Endothelial cell of umbilical vein (primary cell): Measurements from ENCODE around the gene TRABD2A. TPM values are rescaled to one million over a fixed set of nuclear protein-coding genes. Genes with fewer than 3 reads are reported as not detected.
"Not testable (repeated sequence)": the region's sequence is repeated elsewhere in the genome, so short reads cannot be mapped to it uniquely, and the experiment has no call there.

Experiments
- BruUV-seq: library from RNA; stranded (reverse); fragments of 400-500 nt; replicated peaks from 2 replicates; lab custom pipeline; 2021; lab: Mats Ljungman, UMichigan
- CTCF ChIA-PET: fragments of 300-600, 350-600 bp; sonication (Branson Sonifier 250); formaldehyde crosslinking; loops from one replicate; lab custom pipeline; 2021; ENCODE audit warnings: antibody characterized with exemption, inconsistent platforms; lab: Charles Lee
- POLR2A ChIA-PET: fragments of 300-600, 350-600 bp; sonication (Branson Sonifier 250); formaldehyde crosslinking; loops from one replicate; lab custom pipeline; 2021; ENCODE audit warnings: antibody characterized with exemption, inconsistent platforms; lab: Charles Lee
- DNase-seq: peaks from one replicate; pipeline ENCODE4 v3.0.0-alpha.2; 2011; ENCODE audit warnings: low read depth, low spot score
- FAIRE-seq: peaks from 2 replicates; lab custom pipeline; 2011; peaks lifted over from hg19 to GRCh38; lab: Jason Lieb, UNC
- H2AFZ ChIP-seq: 2 replicates; pipeline ENCODE4 v1.6.0; 2012; ENCODE audit warnings: low read depth, low read length, control low read depth, inconsistent platforms
- H3K27ac ChIP-seq: 2 replicates; pipeline ENCODE4 v1.5.1; 2011; ENCODE audit warnings: low read depth, mild to moderate bottlenecking, control low read depth, low read length, moderate library complexity; ENCODE audit not compliant: insufficient read depth
- H3K27me3 ChIP-seq, 2 experiments: 2 replicates each; pipeline versions ENCODE4 v1.6.0 to v1.6.1; 2011; ENCODE audit warnings: low read length in 2 of 2, mixed read lengths in 1 of 2; ENCODE audit not compliant: control insufficient read depth in 2 of 2, insufficient read depth in 2 of 2
- H3K36me3 ChIP-seq, 2 experiments: 2 replicates in 1 of 2; 3 replicates in 1 of 2; pipeline ENCODE4 v1.5.1; 2011; ENCODE audit warnings: low read length in 2 of 2, mild to moderate bottlenecking in 1 of 2, moderate library complexity in 1 of 2; ENCODE audit not compliant: control insufficient read depth in 2 of 2, insufficient read depth in 2 of 2; ENCODE audit errors: extremely low read depth in 1 of 2
- H3K4me1 ChIP-seq: 3 replicates; pipeline ENCODE4 v1.5.1; 2011; ENCODE audit warnings: mild to moderate bottlenecking, low read length; ENCODE audit not compliant: control insufficient read depth, insufficient read depth; ENCODE audit errors: extremely low read depth
- H3K4me2 ChIP-seq: 2 replicates; pipeline ENCODE4 v1.6.1; 2011; ENCODE audit warnings: low read length, control low read depth, mixed read lengths; ENCODE audit not compliant: insufficient read depth
- H3K4me3 ChIP-seq, 3 experiments: fragments of 200-600 bp in 1 of 3; sonication (generic), shearing (Covaris generic) in 1 of 3; replicated peaks in 1 of 3; 2 replicates each; pipeline ENCODE4 v1.5.1; 2011 to 2016; ENCODE audit warnings: control low read depth in 3 of 3, low read length in 3 of 3, mild to moderate bottlenecking in 2 of 3, inconsistent platforms in 1 of 3, low read depth in 1 of 3, moderate library complexity in 1 of 3; ENCODE audit not compliant: insufficient read depth in 1 of 3
- H3K79me2 ChIP-seq: 2 replicates; pipeline ENCODE4 v1.6.0; 2012; ENCODE audit warnings: low read length, inconsistent platforms; ENCODE audit not compliant: control insufficient read depth, insufficient read depth
- H3K9ac ChIP-seq: replicated peaks from 2 replicates; pipeline ENCODE3; 2011; ENCODE audit warnings: low read length, control low read depth; ENCODE audit not compliant: insufficient read depth; ENCODE audit errors: extremely low read depth
- H3K9me1 ChIP-seq: replicated peaks from 3 replicates; pipeline ENCODE4 v1.6.0; 2011; ENCODE audit warnings: mild to moderate bottlenecking, low read length; ENCODE audit not compliant: control insufficient read depth, insufficient read depth; ENCODE audit errors: extremely low read depth
- H3K9me3 ChIP-seq: replicated peaks from 2 replicates; pipeline ENCODE4 v1.5.1; 2012; ENCODE audit warnings: low read length, inconsistent platforms; ENCODE audit not compliant: control insufficient read depth, insufficient read depth
- H4K20me1 ChIP-seq: replicated peaks from 2 replicates; pipeline ENCODE3; 2011; ENCODE audit warnings: mild to moderate bottlenecking, low read length; ENCODE audit not compliant: control insufficient read depth, insufficient read depth; ENCODE audit errors: extremely low read depth
- EZH2 ChIP-seq: IDR thresholded peaks from 2 replicates; pipeline ENCODE4 v1.6.1; 2012; ENCODE audit warnings: borderline replicate concordance, low read depth, mild to moderate bottlenecking, moderate library complexity, low read length, inconsistent platforms; ENCODE audit not compliant: severe bottlenecking
- FOS ChIP-seq: IDR thresholded peaks from 2 replicates; pipeline ENCODE4 v1.6.1; 2011; ENCODE audit warnings: mild to moderate bottlenecking, low read length, moderate library complexity, borderline replicate concordance; ENCODE audit not compliant: insufficient read depth
- GATA2 ChIP-seq: IDR thresholded peaks from 2 replicates; pipeline ENCODE4 v1.7.0; 2011; ENCODE audit warnings: low read depth, mild to moderate bottlenecking, moderate library complexity, mixed read lengths, low read length; ENCODE audit not compliant: insufficient read length, insufficient read depth
- MYC ChIP-seq: IDR thresholded peaks from one replicate; pipeline ENCODE4 v1.6.1; 2011; ENCODE audit warnings: mild to moderate bottlenecking, low read depth, low read length
- POLR2A ChIP-seq: IDR thresholded peaks from 2 replicates; pipeline ENCODE4 v1.6.1; 2012; ENCODE audit warnings: low read depth, mild to moderate bottlenecking, control low read depth, low read length
- POLR2AphosphoS5 ChIP-seq: IDR thresholded peaks from 2 replicates; pipeline ENCODE4 v1.6.1; 2012; ENCODE audit warnings: low read depth, mild to moderate bottlenecking, control low read depth, low read length, moderate library complexity; ENCODE audit not compliant: insufficient read depth
- dilution Hi-C: fragments of 300-500 bp; cut with MboI; formaldehyde crosslinking; loops from one replicate; pipeline ENCODE4 v1.15.0; 2019; ENCODE audit warnings: low sequenced_read_pairs; ENCODE audit not compliant: extremely low pct_ligation_motif_present
- intact Hi-C: fragments of 100-400 bp; cut with micrococcal nuclease; formaldehyde crosslinking; loops from one replicate; pipeline ENCODE4 v1.10.0; 2022
- polyA plus RNA-seq, 4 experiments: library from polyadenylated mRNA; depleted of rRNA in 3 of 4; stranded (reverse) in 3 of 4; unstranded in 1 of 4; fragments of >200 nt; gene quantifications; 2 replicates each; pipeline versions ENCODE4 v1.2.1 to v1.2.3, GENCODE V29; 2011 to 2012; ENCODE audit warnings: missing spikeins in 1 of 4
- total RNA-seq: library from RNA; stranded (reverse); gene quantifications from 2 replicates; pipeline ENCODE4 v1.2.3, GENCODE V29; 2021
- TF ChIP-seq, protein P1 (sequence below), 2 donors: IDR thresholded peaks; 1 replicate in 1 of 2; 2 replicates in 1 of 2; pipeline ENCODE4 v1.5.1; 2011; ENCODE audit warnings: low read length in 2 of 2, mild to moderate bottlenecking in 2 of 2, moderate library complexity in 2 of 2, control low read depth in 1 of 2, inconsistent platforms in 1 of 2, low read depth in 1 of 2; ENCODE audit not compliant: insufficient read depth in 1 of 2; ENCODE audit errors: extremely low read depth in 1 of 2
- TF ChIP-seq, protein P2 (sequence below): IDR thresholded peaks from 2 replicates; pipeline ENCODE4 v1.6.1; 2011; ENCODE audit not compliant: insufficient read depth, insufficient read length

The TRABD2A gene
- total and polyA plus RNA-seq, 2 donors (not counting 3 experiments of a cell fraction or from before 2014, with no cell fraction given): 1.0 to 1.8 TPM

DNA sequence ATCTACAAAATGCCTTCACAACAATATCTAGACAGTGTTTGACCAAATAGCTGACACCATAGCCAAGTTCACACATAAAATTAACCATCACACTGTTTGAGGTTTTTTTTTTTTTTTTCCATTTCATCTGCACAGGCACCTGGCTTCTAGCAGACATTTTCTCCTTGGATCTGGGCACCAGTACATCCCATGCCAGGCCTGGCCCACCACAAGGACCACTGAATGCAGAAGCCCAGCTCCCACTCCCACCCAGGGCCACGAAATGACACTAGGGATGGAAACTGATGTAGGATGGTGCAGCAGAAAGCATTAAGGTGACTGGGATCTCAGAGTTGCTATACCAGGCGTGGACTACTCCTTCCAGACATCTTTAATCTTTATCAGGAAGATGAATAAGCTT is 37.5 kb upstream of the TRABD2A start:
- dilution Hi-C loops: no loop called here
- Histone ChIP-seq H3K27ac (no peak overlapping the region), H4K20me1 (no peaks in the 10 kb centered on the region), H2AFZ (peak overlapping the region; percentile 35), H3K4me1 (peaks cover 17% of the 10 kb centered on the region), H3K9me1 (no peaks in the 10 kb centered on the region), H3K79me2 (no peaks in the 10 kb centered on the region), H3K4me2 (no peak overlapping the region), H3K4me3 (no peak overlapping the region), H3K27me3 (no peaks in the 10 kb centered on the region), H3K9ac (no peak overlapping the region), H3K36me3 (no peaks in the 10 kb centered on the region), H3K9me3 (no peaks in the 10 kb centered on the region)
- intact Hi-C loops: no loop called here
- peak; percentile 55 for FAIRE-seq
- ChIA-PET POLR2A (interaction anchor here (3.0 kb wide), 1 partner anchor 11 kb away, joined by 44 read pairs; no protein-coding TSS in a partner anchor), CTCF (interaction anchor here (4.2 kb wide), 1 partner anchor 11 kb away, joined by 27 read pairs; no protein-coding TSS in a partner anchor)
- DNase-seq: no peak
- TF ChIP-seq POLR2AphosphoS5: no peak
- TF ChIP-seq POLR2A: no peak
- TF ChIP-seq, protein P1, sequence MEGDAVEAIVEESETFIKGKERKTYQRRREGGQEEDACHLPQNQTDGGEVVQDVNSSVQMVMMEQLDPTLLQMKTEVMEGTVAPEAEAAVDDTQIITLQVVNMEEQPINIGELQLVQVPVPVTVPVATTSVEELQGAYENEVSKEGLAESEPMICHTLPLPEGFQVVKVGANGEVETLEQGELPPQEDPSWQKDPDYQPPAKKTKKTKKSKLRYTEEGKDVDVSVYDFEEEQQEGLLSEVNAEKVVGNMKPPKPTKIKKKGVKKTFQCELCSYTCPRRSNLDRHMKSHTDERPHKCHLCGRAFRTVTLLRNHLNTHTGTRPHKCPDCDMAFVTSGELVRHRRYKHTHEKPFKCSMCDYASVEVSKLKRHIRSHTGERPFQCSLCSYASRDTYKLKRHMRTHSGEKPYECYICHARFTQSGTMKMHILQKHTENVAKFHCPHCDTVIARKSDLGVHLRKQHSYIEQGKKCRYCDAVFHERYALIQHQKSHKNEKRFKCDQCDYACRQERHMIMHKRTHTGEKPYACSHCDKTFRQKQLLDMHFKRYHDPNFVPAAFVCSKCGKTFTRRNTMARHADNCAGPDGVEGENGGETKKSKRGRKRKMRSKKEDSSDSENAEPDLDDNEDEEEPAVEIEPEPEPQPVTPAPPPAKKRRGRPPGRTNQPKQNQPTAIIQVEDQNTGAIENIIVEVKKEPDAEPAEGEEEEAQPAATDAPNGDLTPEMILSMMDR (IDR thresholded peaks at IDR 0.05; ENCODE audit: extremely low read depth in 1 of 2, insufficient read depth in 1 of 2, low read depth in 1 of 2, low read length in 2 of 2): no peak
- no peak for TF ChIP-seq EZH2
- TF ChIP-seq, protein P2, sequence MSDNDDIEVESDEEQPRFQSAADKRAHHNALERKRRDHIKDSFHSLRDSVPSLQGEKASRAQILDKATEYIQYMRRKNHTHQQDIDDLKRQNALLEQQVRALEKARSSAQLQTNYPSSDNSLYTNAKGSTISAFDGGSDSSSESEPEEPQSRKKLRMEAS: no peak
- no peak for TF ChIP-seq GATA2
- no peak for TF ChIP-seq FOS
- no peak for TF ChIP-seq MYC
- BruUV-seq: no TSS peak

DNA sequence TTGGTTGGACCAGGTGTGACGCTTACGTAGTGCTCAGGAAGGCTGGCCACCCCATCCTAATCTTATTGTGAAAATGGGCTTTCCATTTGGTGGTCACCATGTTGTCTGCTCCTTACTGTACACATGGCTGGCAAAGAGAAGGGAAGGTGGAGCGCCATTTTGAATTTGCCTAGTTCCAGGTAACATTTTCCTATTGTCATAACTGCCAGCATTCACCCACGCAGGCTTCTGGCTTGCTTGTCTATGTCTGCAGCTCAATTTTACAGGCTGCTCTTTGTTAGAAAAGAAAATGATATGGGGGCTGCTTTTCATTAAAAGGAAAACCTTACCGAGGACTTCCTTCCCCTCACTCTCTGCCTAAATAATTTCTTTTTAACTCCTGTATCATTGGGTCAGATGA is 36.9 kb upstream of the TRABD2A start:
- H3K27me3 ChIP-seq, BruUV-seq, H3K4me2 ChIP-seq, H3K36me3 ChIP-seq, H3K9me1 ChIP-seq, H2AFZ ChIP-seq, DNase-seq, POLR2A ChIA-PET, H3K27ac ChIP-seq, intact Hi-C loops, dilution Hi-C loops, H3K9me3 ChIP-seq, H3K79me2 ChIP-seq, H4K20me1 ChIP-seq, H3K9ac ChIP-seq, H3K4me3 ChIP-seq: not testable (repeated sequence)
- FAIRE-seq: peak; percentile 4
- CTCF ChIA-PET: interaction anchor here (2.2 to 4.2 kb wide), 2 partner anchors 8 to 10 kb away, joined by 12 to 27 read pairs; no protein-coding TSS in a partner anchor
- peaks cover 17% of the 10 kb centered on the region for H3K4me1 ChIP-seq

DNA sequence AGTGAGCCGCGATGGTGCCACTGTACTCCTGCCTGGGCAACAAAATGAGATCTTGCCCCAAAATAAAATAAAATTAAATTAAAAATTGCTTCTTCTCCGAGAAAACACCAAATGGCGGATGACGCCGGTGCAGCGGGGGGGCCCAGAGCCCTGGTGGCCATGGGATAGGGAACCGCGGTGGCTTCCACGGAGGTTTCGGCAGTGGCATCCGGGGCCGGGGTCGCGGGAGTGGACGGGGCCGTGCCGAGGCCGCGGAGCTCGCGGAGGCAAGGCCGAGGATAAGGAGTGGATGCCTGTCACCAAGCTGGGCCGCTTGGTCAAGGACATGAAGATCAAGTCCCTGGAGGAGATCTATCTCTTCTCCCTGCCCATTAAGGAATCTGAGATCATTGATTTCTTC is 34.8 kb upstream of the TRABD2A start:
- H3K27ac ChIP-seq, H3K27me3 ChIP-seq, H2AFZ ChIP-seq, POLR2A ChIA-PET, H3K9me1 ChIP-seq, H3K79me2 ChIP-seq, FAIRE-seq, H4K20me1 ChIP-seq, DNase-seq, intact Hi-C loops, H3K36me3 ChIP-seq, dilution Hi-C loops, BruUV-seq, H3K9me3 ChIP-seq, H3K4me2 ChIP-seq, H3K4me3 ChIP-seq, H3K9ac ChIP-seq: not testable (repeated sequence)
- H3K4me1 ChIP-seq: peaks cover 17% of the 10 kb centered on the region
- CTCF ChIA-PET: interaction anchor here (2.2 kb wide), 1 partner anchor 10 kb away, joined by 12 read pairs; no protein-coding TSS in a partner anchor
